ENCODE measurements around the gene KIAA1328.
"Not testable (repeated sequence)": the region's sequence is repeated elsewhere in the genome, so short reads cannot be mapped to it uniquely, and the experiment has no call there.

Gene KIAA1328

DNA sequence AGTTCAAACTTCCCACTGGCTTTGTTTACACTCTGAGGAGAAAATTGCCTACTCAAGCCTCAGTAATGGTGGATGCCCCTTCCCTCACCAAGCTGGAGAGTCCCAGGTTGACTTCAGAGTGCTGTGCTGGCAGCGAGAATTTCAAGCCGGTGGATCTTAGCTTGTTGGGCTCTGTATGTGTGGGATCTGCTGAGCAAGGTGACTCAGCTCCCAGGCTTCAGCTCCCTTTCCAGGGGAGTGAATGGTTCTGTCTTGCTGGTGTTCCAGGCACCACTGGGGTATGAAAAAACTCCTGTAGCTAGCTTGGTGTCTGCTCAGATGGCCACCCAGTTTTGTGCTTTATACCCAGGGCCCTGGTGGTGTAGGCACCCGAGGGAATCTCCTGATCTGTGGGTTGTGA, 50.9 kb downstream of the KIAA1328 start:
- not testable (repeated sequence) for FAIRE-seq; DNase-seq (ENCODE audit: insufficient read length, low spot score)

DNA sequence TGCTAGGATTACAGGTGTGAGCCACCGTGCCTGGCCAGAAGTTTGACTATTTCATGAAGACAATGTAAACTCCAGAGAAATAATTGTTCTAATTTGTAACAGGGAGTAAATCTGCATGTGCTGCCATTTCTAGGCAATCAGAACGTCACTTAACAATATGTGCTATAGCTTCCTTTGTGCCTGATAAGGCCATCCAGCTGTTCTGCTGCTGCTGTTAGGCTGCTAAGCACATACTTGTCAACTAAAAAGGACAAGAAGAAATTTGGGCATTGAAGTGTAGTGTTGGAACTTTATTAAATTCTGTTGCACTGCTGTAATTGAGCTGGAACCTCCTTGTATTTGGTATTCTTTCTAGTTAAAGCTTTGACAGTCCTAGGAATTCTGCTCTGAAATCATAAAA, 57.1 kb downstream of the KIAA1328 start:
- DNase-seq (ENCODE audit: insufficient read length, low spot score): no peak
- FAIRE-seq: no peak

DNA sequence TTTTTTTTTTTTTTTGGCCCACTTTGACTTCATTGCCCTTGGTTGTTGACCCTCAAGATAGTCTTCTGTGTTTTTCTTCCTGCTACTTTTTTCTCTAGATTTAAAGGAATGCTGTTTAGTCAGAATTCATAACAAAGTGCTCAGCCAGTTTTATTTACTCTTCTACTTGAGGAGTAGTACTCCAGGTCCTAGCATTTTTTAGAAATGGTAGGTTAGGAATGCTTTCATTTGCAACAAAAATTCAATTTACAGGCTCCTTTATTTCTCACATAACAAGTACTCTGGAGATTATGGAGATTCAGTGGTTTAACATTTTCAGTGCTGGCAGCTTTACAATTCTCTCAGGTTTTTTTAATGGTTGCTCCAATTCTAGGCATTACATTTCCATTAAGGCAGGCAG, 58.2 kb downstream of the KIAA1328 start:
- DNase-seq (ENCODE audit: insufficient read length, low spot score) (no peak), FAIRE-seq (no peak)

DNA sequence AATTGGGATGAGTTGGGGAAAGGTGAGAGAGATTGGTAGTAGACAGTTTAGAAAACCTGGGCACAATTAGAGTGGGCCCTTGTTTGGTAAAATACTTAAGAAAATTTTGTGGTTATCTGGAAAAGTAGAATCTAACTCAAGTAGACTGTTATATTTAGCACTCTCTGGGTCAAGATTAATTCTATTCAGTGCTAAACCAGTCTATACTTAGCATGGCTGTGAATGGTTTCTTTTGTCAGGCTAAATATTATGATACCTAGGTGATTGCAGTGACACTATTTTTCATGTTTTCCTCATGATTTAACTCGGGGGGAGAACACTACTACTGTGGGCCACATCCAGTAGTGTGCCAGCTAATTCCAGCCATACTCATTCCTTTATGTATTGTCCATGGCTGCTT, 58.9 kb downstream of the KIAA1328 start:
- FAIRE-seq: no peak

DNA sequence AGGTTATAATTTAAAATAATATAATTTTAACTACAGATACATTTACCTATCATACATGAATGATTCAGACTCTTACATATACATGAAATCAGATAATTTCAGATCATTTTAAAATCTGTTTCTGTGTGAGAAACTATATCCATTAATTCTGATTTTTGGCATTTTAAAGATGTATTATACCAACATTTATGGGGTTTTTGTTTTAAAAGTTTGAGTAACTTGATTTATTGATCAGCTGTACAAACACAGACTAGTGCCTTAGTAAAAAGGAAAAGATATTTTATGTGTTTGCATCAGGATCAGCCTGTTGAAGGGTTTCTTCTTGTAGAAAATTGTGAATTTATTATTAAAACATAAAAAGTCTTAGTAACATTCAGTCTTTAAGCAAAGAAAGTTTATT, 59.9 kb downstream of the KIAA1328 start:
- FAIRE-seq (no peak), DNase-seq (ENCODE audit: insufficient read length, low spot score) (no peak)

More for the DNA sequence above, 58.9 kb downstream of the KIAA1328 start:
- DNase-seq (ENCODE audit: insufficient read length, low spot score): no peak

DNA sequence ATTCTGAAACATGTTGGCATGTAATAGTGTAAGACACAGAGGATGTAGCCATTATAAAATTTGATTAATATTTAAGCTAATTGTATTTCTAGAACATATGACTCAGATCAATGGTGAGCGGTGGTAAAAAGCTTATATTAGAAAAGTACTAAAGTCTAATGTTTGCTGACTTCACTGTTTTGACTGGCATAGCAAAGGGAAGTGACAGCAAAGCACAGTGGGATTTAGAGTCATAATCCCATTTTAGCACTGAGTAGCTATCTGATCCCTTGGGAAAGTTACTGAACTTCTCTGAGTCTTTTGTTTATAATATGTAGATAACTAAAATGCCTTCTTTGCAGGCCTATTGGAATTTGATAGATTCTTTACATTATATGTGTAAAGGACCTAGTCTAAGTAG, 60.4 kb downstream of the KIAA1328 start:
- DNase-seq (ENCODE audit: insufficient read length, low spot score) (no peak), FAIRE-seq (no peak)

DNA sequence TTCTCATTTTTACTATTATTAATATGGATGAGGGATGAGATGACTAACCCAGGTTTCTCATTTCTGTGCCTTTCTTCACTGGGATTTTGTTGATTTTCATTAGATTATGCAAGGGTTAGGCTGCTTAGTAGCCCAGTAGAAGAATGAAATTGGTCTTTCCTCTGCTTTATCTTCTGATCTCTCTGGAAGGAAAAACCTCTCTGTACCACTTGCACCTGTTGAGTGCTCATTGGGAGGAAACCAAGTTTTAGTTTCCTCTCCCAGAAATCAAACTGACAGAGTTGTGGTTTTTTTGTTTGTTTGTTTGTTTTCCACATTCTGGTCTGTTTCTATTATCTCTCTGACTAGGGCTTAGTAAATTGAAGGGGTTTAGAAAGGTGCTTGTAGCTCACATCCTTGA, 60.8 kb downstream of the KIAA1328 start:
- FAIRE-seq: no peak
- DNase-seq (ENCODE audit: insufficient read length, low spot score): no peak

DNA sequence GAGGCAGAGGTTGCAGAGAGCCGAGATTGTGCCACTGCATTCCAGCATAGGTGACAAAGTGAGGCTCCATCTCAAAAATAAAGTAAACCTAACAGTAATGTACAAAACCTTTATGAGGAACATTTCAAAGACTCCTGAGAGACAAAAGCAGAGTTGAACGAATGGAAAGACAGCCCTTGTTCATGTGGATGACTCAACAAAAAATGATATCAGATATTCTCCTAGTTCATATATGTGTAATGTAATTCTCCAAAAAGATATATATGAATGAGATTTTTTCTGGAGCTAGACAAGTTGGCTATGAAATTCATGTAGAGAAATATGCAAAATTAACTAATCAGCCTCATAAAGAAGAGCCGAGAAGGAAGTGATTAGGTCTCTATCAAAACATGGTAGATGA, 61.7 kb downstream of the KIAA1328 start:
- DNase-seq (ENCODE audit: insufficient read length, low spot score) (no peak), FAIRE-seq (no peak)

DNA sequence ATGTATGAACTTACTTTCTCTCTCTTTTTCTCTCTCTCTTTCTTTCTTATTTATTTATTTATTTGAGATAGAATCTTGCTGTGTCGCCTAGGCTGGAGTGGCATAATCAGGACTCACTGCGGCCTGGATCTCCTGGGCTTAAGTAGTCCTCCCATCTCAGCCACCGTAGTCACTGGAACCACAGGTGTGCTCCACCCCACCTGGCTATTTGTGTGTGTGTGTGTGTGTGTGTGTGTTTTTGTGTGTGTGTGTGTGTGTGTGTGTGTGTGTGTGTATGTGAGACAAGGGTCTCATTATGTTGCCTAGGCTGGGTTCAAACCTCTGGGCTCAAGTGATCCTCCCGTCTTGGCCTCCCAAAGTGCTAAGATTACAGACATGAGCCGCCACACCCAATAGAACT, 64.3 kb downstream of the KIAA1328 start:
- DNase-seq (ENCODE audit: insufficient read length, low spot score) (no peak), FAIRE-seq (no peak)

DNA sequence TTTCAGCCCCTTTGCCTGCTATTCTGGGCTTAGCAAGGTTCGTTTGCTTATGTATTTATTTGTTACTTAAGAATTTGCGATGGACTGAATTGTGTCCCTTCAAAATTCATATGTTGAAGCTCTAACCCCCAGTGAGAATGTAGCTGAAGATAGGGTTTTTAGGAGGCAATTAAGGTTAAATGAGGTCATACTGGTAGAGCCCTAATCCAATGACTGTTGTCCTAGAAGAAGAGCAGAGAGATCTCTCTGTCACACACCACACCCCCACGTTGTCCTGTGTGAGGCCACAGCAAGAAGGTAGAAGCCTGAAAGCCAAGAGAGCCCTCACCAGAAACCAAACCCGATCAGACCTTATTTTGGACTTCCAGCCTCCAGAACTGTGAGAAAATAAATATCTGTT, 66.7 kb downstream of the KIAA1328 start:
- no peak for DNase-seq (ENCODE audit: insufficient read length, low spot score)
- FAIRE-seq: no peak

DNA sequence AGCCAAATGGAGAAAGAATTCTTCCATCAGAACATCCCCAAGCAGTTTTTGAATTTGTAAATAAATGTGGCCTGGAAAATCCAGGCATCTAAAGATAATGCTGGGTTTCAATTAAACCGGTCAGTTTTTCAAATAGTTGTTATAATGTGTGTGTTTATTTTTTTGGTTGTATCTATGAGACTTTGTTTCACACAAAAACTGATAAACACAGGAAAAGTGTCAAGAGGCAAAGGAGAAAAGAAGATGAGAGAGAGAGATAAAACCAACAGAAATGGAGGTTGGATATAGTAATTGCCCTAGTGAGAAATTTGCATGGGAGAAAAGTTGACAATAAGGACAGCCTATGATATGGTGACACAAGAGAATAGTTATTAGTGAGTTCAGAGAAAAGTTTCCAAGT, 68.3 kb downstream of the KIAA1328 start:
- FAIRE-seq (no peak), DNase-seq (ENCODE audit: insufficient read length, low spot score) (no peak)

DNA sequence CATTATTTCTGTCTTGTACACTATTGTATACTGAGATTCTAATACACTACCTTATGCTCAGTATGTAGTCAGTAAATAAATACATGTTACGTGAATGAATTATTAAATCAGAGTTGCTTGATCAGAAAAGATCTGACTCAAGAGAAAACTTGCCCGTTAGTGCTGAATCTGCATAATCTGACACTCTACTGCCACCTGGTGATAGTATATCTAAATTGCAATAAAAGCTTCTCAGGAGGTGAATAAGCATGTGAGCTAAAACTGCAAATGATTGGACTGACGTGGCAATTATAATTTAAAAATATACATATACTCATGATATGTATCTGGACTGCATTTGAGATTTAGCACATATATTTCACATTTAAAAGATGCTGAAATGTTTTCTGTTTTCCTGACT, 70.4 kb downstream of the KIAA1328 start:
- FAIRE-seq (no peak), DNase-seq (ENCODE audit: insufficient read length, low spot score) (no peak)

DNA sequence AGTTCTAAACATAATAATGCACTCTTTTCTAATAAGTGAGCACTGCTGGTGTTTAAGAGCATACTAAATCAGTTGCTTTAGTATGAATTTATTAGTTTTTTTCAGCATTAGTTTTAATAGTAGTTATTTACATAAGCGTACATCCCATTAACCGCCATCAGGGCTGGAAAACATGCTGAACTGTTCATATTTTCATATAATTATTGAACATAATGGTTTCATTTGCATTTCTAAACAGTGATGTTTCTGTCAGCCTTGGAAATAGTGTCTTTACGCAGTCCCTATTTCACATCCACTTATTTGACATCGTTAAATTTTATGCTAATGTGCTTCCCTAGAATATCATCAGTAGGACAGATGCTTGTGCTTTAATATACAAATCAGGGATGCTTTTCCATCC, 71.5 kb downstream of the KIAA1328 start:
- FAIRE-seq: no peak
- DNase-seq (ENCODE audit: insufficient read length, low spot score): no peak

DNA sequence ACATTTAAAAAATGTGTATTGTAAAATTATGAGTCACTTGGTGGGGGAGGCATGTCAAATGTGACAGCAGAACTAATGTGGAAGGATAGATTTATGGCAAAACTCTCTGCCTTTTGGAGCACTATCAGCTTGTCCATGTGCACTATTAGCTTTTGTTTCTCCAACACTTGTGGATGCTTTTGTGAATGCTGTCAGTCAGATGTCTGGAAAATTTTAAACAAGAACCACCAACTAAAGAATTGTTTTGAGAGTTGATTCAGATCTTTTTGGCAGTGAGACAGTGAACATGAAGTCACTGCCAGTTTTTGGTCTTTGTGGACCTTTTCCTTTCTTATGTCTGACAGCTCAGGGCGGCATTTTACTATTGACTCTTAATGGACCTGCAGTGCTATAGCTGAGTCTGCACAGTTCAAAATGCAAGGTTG, 72.4 kb downstream of the KIAA1328 start:
- DNase-seq (ENCODE audit: insufficient read length, low spot score): no peak
- no peak for FAIRE-seq

DNA sequence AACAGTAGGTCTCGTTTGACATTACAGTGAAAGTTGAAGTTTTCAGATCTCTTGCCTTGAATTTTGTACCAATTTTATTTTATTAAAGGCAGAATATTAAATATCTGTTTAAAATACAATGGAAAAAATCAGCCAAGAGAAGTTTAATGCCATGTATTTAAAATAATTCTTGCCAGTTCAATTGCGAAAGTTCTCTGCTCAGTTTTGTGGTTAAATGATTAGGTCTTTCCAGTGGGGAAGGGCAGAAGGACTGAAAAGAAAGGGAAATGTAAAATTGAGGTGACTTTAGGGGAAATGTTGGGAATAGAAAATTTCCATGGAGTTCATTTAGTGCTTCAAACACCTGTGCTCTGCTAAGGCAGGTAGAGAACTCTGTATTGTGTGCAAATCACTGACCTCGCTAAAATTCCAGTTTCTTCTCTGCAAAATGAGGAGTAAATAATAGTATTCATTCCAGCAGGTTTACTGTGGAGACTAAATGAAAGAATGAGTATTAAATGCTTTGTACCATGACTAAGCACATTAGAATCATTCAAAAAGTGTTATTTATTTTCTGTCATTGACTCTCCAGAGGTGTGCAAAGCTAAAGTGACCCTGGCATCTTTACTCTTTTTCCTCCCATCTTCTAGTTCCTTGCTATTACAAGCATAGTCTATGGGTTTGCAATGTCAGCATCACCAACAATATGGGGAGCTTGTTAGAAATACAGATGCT, 74.4 kb downstream of the KIAA1328 start:
- FAIRE-seq (no peak), DNase-seq (ENCODE audit: insufficient read length, low spot score) (no peak)

DNA sequence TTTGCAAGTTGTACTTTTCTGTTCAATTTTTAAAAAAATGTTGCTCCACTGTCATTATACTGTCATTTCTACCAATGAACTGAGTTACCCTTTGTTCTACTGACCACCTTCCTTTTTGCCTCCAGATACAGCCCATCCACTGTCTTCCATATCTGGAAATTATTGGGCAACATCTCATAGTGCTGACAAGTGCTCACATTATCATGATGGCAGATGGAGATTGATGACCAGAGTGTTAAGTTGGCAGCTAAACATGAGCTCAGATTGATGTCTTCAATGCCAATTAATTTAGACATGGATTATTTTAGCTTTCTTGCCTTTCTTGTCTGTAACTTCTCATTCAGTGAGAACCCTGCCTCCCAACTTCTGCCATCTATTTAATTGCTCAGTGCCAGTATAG, 76.6 kb downstream of the KIAA1328 start:
- DNase-seq (ENCODE audit: insufficient read length, low spot score) (no peak), FAIRE-seq (no peak)

DNA sequence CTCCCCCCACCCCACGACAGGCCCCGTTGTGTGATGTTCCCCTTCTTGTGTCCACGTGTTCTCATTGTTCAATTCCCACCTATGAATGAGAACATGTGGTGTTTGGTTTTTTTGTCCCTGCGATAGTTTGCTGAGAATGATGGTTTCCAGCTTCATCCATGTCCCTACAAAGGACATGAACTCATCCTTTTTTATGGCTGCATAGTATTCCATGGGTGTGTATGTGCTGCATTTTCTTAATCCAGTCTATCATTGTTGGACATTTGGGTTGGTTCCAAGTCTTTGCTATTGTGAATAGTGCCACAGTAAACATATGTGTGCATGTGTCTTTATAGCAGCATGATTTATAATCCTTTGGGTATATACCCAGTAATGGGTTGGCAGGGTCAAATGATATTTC, 80.4 kb downstream of the KIAA1328 start:
- DNase-seq (ENCODE audit: insufficient read length, low spot score); FAIRE-seq: not testable (repeated sequence)

DNA sequence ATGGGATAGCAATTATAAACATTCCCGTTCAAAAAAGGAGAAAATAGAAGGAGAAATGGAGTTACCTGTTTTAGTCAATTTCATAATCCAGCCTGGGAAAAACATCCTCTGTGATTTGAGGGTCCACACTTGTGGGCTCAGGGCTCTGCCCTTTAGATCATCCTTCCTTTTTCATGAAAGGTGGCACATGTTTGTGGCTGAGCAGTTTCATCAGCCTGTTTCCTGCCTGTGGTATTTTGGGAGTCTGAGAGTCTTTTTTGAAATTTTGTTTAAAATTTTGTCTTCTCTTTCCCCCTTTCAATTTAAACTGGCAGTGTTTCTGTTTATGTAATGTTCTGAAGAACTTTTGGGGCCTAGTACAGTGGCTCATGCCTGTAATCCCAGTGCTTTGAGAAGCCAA, 84.0 kb downstream of the KIAA1328 start:
- DNase-seq (ENCODE audit: insufficient read length, low spot score) (no peak), FAIRE-seq (no peak)

DNA sequence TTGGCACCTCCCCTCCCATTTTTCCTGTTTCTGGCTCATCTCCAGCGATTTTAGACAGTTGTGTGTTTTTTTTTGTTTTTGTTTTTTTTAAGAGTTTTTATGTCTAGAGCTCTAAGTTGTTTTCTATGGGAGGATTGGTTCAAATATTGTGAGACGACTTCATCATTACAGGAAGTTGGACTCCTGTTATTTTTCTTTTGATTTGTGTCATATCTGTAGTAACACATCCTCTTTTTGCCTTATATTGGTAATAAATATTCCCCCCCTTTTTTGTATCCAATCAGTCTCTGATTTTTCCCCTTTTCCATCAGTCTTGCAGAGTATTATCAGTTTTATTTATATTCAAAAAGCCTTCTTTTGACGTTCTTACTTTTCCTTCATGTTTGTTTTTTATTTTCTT, 89.0 kb downstream of the KIAA1328 start:
- no peak for DNase-seq (ENCODE audit: insufficient read length, low spot score)
- FAIRE-seq: no peak

DNA sequence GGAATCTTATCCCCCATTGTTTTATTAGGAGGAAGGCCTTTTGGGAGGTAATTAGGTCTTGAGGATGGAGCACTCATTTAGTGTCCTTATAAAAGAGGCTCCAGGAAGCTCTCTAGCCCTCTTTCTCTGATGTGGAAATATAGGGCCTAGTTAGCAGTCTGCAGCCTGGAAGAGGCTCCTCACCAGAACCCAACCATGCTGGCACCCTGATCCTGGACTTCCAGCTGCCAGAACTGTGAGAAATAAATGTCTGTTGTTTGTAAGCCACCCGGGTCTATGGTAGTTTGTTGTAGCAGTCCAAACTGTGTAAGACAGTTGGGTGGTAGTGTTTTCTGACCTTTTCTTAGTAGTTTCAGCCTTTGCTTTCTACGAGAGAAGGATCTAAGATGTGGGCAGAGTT, 100.7 kb downstream of the KIAA1328 start:
- DNase-seq (ENCODE audit: insufficient read length, low spot score): no peak

DNA sequence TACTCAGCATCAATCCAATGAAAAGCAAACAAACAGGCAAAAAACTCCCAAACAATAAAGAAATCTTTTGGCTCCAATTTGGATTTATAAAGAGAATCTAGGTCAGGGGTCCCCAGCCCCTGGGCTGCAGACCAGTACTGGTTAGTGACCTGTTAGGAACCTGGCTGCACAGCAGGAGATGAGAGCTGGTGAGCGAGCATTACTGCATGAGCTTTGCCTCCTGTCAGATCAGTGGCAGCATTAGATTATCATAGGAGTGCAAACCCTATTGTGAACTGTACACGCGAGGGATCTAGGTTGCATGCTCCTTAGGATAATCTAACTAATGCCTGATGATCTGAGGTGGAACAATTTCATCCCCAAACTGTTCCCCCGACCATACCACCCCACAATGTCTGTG, 102.2 kb downstream of the KIAA1328 start:
- DNase-seq (ENCODE audit: insufficient read length, low spot score) (no peak), FAIRE-seq (no peak)

More for the DNA sequence above, 100.7 kb downstream of the KIAA1328 start:
- FAIRE-seq: no peak

DNA sequence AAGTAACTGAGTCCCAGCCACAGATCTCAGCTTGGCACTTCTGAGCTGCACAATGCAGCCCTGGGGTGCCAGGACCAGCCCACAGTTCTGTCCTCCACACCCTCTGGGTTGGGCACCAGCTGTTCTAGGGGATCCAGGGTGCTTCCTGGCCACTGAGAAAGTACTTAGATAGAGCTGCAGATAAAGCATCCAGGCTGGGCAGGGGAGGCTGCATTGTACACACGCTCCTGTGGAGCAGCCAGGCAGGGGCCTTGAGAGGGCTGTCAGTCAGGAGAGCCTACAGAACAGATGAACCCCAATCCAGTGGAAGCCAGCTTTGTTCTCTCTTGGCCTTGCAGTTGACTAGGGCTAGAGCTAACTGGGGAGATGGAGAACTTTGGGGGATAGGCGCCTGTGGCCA, 104.6 kb downstream of the KIAA1328 start:
- FAIRE-seq: no peak

DNA sequence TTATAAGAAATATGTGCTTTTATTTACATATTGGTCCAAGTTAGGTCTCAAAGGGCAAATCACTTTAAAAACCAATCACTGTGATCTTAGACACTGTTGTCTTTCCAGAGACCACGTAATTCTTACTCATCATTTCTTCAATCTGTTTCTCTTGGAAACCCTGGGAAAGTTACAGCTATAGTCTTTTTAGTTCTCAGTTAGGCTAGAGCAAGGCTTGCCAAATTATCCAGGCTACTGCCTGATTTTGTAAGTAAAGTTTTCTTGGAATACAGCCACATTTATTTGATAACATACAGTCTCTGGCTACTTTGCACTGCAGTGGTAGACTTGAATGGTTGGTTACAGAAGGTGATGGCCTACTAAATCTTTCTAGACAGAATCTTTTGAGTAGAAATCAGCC, 106.0 kb downstream of the KIAA1328 start:
- FAIRE-seq: no peak
- no peak for DNase-seq (ENCODE audit: insufficient read length, low spot score)

More for the DNA sequence above, 104.6 kb downstream of the KIAA1328 start:
- DNase-seq (ENCODE audit: insufficient read length, low spot score): no peak
